Lower leg skin (tissue), 3 donors: ENCODE results near the gene PRCC.

Experiments used
- CTCF ChIP-seq, 3 donors: fragments of 450-650 bp; IDR thresholded peaks; one replicate each; pipeline ENCODE4 v1.5.1; 2016; ENCODE audit warnings: antibody characterized with exemption in 3 of 3, mild to moderate bottlenecking in 3 of 3, moderate library complexity in 2 of 3
- POLR2A ChIP-seq, 2 donors: fragments of 450-650 bp; IDR thresholded peaks; one replicate each; pipeline ENCODE4 v1.6.1; 2016 to 2017; ENCODE audit warnings: antibody characterized with exemption in 2 of 2, mild to moderate bottlenecking in 1 of 2, moderate library complexity in 1 of 2

DNA sequence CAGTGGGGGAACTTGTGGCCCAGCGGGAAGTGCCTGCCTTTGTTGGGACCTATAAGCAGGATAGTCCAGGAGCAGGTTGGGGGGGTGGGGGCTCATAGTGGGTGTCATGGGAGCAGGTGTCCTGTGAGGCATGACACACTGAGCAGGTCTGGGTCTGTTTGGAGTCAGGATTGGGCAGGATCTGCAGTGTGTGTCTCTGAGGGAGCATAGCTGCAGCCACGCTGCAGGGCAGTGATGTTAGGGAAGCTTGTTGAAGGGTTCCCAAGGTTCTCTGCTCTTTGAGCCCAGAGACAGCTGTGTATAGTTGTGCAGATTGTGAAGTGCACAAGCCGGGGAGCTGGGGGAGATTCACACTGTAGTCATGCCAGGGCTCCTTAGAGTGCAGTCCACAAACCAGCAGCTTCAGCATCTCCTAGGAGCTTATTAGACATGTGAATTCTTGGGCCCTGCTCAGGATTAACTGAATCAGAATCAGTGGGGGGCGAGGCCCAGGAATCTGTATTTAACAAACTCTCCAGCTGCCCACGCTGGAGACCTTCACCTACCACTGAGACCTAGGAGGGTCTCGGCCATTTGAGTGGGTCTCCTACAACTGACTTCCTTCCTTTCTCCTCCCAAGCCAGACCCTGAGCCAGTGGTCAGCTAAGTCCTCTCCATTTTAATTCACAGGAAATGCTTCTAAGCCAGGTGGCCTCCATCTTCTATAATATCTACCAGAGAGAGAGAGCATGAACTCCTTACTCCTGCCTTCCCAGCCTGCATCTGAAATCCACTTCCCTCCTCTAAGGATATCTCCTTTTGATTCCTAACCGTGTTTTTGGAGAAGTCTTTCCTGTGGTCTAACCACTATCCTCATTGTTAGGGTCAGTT lies 80.5 kb downstream of the PRCC start:
- no peak for TF ChIP-seq CTCF (IDR thresholded peaks at IDR 0.05)
- no peak for TF ChIP-seq POLR2A (IDR thresholded peaks at IDR 0.05)
